ENCODE results near the gene C12orf75. TPM values are rescaled to one million over a fixed set of nuclear protein-coding genes. Genes with fewer than 3 reads are reported as not detected.

Gene C12orf75
- total RNA-seq, 1 experiment from 2014 or later = 1.3 TPM

DNA sequence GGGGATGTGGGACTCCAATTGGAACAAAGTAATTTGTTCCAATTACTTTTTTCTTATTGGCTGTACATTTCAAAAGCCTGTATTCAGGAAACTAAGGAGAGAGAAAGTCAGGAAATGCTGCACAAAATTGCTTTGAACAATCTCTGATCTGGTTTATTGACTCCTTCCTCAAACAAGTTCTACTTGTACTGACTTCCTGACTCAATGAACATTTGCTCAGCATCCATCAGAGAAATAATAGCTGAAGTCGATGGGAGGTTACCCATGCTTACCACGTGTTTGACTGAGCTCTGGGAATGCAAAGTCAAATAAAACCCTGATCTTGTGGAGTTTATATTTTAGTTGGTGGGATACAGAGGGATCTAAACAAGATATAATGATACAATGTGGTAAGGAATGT lies 15.4 kb upstream of the C12orf75 start:
- intact Hi-C loops (cut with micrococcal nuclease; ENCODE audit: unreplicated experiment) = no loop called here
- no peak for TF ChIP-seq EZH2 (IDR thresholded peaks at IDR 0.05; ENCODE audit: low read depth)
- TF ChIP-seq, protein P1, sequence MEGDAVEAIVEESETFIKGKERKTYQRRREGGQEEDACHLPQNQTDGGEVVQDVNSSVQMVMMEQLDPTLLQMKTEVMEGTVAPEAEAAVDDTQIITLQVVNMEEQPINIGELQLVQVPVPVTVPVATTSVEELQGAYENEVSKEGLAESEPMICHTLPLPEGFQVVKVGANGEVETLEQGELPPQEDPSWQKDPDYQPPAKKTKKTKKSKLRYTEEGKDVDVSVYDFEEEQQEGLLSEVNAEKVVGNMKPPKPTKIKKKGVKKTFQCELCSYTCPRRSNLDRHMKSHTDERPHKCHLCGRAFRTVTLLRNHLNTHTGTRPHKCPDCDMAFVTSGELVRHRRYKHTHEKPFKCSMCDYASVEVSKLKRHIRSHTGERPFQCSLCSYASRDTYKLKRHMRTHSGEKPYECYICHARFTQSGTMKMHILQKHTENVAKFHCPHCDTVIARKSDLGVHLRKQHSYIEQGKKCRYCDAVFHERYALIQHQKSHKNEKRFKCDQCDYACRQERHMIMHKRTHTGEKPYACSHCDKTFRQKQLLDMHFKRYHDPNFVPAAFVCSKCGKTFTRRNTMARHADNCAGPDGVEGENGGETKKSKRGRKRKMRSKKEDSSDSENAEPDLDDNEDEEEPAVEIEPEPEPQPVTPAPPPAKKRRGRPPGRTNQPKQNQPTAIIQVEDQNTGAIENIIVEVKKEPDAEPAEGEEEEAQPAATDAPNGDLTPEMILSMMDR (conservative IDR thresholded peaks at IDR 0.05) = no peak
- H3K4me3 ChIP-seq = no peak overlapping the region
- peaks cover 5% of the 10 kb centered on the region; the same call in 1 of the 2 replicates for H3K9me3 ChIP-seq (ENCODE audit: insufficient read depth, low read depth)
- DNase-seq = no peak
- H3K9me2 ChIP-seq (ENCODE audit: insufficient read depth) = no peaks in the 10 kb centered on the region
- H4K20me1 ChIP-seq (ENCODE audit: insufficient read depth) = no peaks in the 10 kb centered on the region
- no TSS peak for BruUV-seq (replicated peaks)
- POLR2A ChIA-PET (ENCODE audit: unreplicated experiment) = no interaction called here
- no peaks in the 10 kb centered on the region for H3K36me3 ChIP-seq (ENCODE audit: low read depth)
- no peaks in the 10 kb centered on the region for H3F3A ChIP-seq (ENCODE audit: insufficient read depth, low read depth)
- H3K27me3 ChIP-seq (ENCODE audit: insufficient read depth, low read depth) = peaks cover 9% of the 10 kb centered on the region; the same call in 1 of the 2 replicates
- H3K4me2 ChIP-seq = no peak overlapping the region
- no peak overlapping the region for H2AFZ ChIP-seq
- no peaks in the 10 kb centered on the region for H3K4me1 ChIP-seq (replicated peaks; ENCODE audit: insufficient read depth)
- H3K27ac ChIP-seq = no peak overlapping the region
- CTCF ChIA-PET = no interaction called here
- H3K79me2 ChIP-seq (ENCODE audit: low read depth) = no peaks in the 10 kb centered on the region

DNA sequence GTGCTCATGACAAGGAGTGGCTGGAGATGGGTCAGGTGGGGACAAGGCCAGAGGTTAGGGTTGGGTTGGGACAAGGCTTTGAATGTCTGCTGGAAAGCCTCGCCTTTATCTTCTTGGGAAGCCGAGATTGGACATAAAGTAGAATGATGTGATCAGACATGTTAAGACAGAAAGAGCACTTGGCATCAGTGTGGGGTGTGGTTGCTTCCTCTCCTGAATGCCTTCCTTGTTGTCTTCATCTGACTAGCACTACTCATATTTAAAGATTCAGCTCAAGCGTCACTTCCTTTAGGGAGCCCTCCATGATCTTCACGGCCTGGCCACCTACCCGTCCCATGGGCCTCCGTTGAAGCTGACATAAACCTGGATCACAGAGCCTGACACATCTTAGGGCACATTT lies 14.8 kb upstream of the C12orf75 start:
- ChIA-PET CTCF (no interaction called here), POLR2A (ENCODE audit: unreplicated experiment) (no interaction called here)
- TF ChIP-seq, protein P1 (conservative IDR thresholded peaks at IDR 0.05) = no peak
- no peak for TF ChIP-seq EZH2 (IDR thresholded peaks at IDR 0.05; ENCODE audit: low read depth)
- Histone ChIP-seq H3K27ac (no peak overlapping the region), H3K36me3 (ENCODE audit: low read depth) (no peaks in the 10 kb centered on the region), H3K79me2 (ENCODE audit: low read depth) (no peaks in the 10 kb centered on the region), H3K27me3 (ENCODE audit: insufficient read depth, low read depth) (peaks cover 11% of the 10 kb centered on the region; the same call in 1 of the 2 replicates), H3K9me3 (ENCODE audit: insufficient read depth, low read depth) (peaks cover 5% of the 10 kb centered on the region; the same call in 1 of the 2 replicates), H3K4me1 (replicated peaks; ENCODE audit: insufficient read depth) (no peaks in the 10 kb centered on the region), H2AFZ (no peak overlapping the region), H3K4me3 (no peak overlapping the region), H3F3A (ENCODE audit: insufficient read depth, low read depth) (no peaks in the 10 kb centered on the region), H3K9me2 (ENCODE audit: insufficient read depth) (no peaks in the 10 kb centered on the region), H4K20me1 (ENCODE audit: insufficient read depth) (no peaks in the 10 kb centered on the region), H3K4me2 (no peak overlapping the region)
- BruUV-seq (replicated peaks) = no TSS peak
- intact Hi-C loops (cut with micrococcal nuclease; ENCODE audit: unreplicated experiment) = no loop called here
- DNase-seq = no peak

DNA sequence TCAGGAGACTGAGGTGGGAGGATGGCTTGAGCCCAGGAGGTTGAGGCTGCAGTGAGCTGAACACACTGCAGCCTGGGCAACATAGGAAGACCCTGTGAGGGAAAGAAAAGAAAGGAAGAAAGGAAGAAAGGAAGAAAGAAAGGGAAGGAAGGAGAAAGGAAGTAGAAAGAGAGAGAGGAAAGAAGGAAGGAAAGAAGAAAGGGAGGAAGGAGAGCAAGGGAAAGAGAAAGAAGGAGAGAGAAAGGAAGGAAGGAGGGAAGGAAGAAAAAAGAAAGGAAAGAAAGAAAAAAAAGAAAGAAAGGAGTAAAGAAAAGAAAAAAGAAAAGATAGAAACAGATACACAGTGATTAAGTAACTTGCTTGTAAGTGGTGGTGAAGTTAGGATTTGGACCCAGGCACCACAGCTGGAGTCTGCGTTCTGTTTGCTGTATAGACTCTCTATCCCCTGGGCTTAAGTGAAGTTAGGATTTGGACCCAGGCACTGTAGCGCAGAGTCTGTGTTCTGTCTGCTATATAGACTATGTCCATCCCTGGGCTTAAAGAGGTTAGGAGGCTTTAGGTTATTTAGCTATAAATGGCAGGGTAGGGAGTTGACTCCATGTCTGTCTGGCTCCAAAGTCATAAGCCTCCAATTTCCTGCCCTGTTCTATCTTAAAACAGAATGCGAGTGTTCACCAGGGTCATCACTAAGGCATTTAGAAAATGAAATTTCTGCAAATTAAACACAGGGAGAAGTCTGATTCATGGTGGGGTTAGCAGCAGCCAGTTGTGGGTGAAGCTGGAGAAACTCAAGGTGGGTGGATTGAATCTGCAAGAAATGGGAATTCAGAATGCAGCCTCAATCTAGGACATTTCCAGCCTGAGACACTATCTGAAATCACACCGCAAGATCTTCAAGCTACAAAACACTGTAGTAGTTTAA lies 13.3 kb upstream of the C12orf75 start:
- H3K4me1 ChIP-seq (replicated peaks; ENCODE audit: insufficient read depth) = no peaks in the 10 kb centered on the region
- no peaks in the 10 kb centered on the region for H3K36me3 ChIP-seq (ENCODE audit: low read depth)
- TF ChIP-seq EZH2 (IDR thresholded peaks at IDR 0.05; ENCODE audit: low read depth) = no peak
- TF ChIP-seq, protein P1 (conservative IDR thresholded peaks at IDR 0.05) = no peak
- CTCF ChIA-PET = no interaction called here
- intact Hi-C loops (cut with micrococcal nuclease; ENCODE audit: unreplicated experiment) = no loop called here
- H3K9me2 ChIP-seq (ENCODE audit: insufficient read depth) = no peaks in the 10 kb centered on the region
- H3K27me3 ChIP-seq (ENCODE audit: insufficient read depth, low read depth) = peaks cover 20% of the 10 kb centered on the region; the same call in 1 of the 2 replicates
- H4K20me1 ChIP-seq (ENCODE audit: insufficient read depth) = no peaks in the 10 kb centered on the region
- no peak overlapping the region for H2AFZ ChIP-seq
- H3F3A ChIP-seq (ENCODE audit: insufficient read depth, low read depth) = no peaks in the 10 kb centered on the region
- POLR2A ChIA-PET (ENCODE audit: unreplicated experiment) = no interaction called here
- no peak for DNase-seq
- H3K9me3 ChIP-seq (ENCODE audit: insufficient read depth, low read depth) = peaks cover 5% of the 10 kb centered on the region; the same call in 1 of the 2 replicates
- no TSS peak for BruUV-seq (replicated peaks)
- no peak overlapping the region for H3K4me2 ChIP-seq
- no peak overlapping the region for H3K4me3 ChIP-seq
- no peaks in the 10 kb centered on the region for H3K79me2 ChIP-seq (ENCODE audit: low read depth)
- no peak overlapping the region for H3K27ac ChIP-seq
